ENCODE data around the gene RPS21.

GRCh38 chr20:62386383-62387218 lies at the start of gene RPS21:
- TF ChIP-seq CTCF (IDR thresholded peaks at IDR 0.05 in 2 of 3, conservative IDR thresholded peaks at IDR 0.05 in 1 of 3; ENCODE audit: control insufficient read depth in 2 of 3, extremely low read depth in 1 of 3, insufficient read depth in 1 of 3, low read depth in 3 of 3, low read length in 3 of 3): no peak
- TF ChIP-seq, protein P1, sequence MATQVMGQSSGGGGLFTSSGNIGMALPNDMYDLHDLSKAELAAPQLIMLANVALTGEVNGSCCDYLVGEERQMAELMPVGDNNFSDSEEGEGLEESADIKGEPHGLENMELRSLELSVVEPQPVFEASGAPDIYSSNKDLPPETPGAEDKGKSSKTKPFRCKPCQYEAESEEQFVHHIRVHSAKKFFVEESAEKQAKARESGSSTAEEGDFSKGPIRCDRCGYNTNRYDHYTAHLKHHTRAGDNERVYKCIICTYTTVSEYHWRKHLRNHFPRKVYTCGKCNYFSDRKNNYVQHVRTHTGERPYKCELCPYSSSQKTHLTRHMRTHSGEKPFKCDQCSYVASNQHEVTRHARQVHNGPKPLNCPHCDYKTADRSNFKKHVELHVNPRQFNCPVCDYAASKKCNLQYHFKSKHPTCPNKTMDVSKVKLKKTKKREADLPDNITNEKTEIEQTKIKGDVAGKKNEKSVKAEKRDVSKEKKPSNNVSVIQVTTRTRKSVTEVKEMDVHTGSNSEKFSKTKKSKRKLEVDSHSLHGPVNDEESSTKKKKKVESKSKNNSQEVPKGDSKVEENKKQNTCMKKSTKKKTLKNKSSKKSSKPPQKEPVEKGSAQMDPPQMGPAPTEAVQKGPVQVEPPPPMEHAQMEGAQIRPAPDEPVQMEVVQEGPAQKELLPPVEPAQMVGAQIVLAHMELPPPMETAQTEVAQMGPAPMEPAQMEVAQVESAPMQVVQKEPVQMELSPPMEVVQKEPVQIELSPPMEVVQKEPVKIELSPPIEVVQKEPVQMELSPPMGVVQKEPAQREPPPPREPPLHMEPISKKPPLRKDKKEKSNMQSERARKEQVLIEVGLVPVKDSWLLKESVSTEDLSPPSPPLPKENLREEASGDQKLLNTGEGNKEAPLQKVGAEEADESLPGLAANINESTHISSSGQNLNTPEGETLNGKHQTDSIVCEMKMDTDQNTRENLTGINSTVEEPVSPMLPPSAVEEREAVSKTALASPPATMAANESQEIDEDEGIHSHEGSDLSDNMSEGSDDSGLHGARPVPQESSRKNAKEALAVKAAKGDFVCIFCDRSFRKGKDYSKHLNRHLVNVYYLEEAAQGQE (IDR thresholded peaks at IDR 0.05; ENCODE audit: low read depth, low read length): no peak
- TF ChIP-seq POLR2A (IDR thresholded peaks at IDR 0.05; ENCODE audit: low read depth, low read length): peak; percentile 94
- peak; percentile 73; the same call in 1 of the 2 replicates for TF ChIP-seq TCF3 (IDR thresholded peaks at IDR 0.05; ENCODE audit: borderline replicate concordance, insufficient read depth, low read depth, low read length)
- TF ChIP-seq CREB1 (IDR thresholded peaks at IDR 0.05; ENCODE audit: low read depth): peak; percentile 86
- no peak for TF ChIP-seq EP300 (IDR thresholded peaks at IDR 0.05; ENCODE audit: borderline replicate concordance in 1 of 2, control insufficient read depth in 1 of 2, low read depth in 2 of 2, low read length in 2 of 2)
- peak; percentile 71; the same call in 1 of the 2 replicates for TF ChIP-seq YY1 (IDR thresholded peaks at IDR 0.05; ENCODE audit: low read depth, low read length)
- no peak for TF ChIP-seq FOXM1 (IDR thresholded peaks at IDR 0.05; ENCODE audit: low read depth, low read length)
- no peak for TF ChIP-seq ZBTB4 (CRISPR knock-in tag; IDR thresholded peaks at IDR 0.05)
- TF ChIP-seq POLR2AphosphoS5 (IDR thresholded peaks at IDR 0.05; ENCODE audit: low read length): peak; percentile 94
- peak; percentile 61 for TF ChIP-seq MAX (IDR thresholded peaks at IDR 0.05; ENCODE audit: low read depth, low read length)
